GM18499 (cell line): ENCODE results near the gene SLC1A2.
"Not testable (repeated sequence)": the region's sequence is repeated elsewhere in the genome, so short reads cannot be mapped to it uniquely, and the experiment has no call there.

Experiments used
- ATAC-seq: cut with Tn5 transposase; IDR thresholded peaks from one replicate; pipeline ENCODE4 v1.9.1; 2021; ENCODE audit warnings: moderate number of reproducible peaks; ENCODE audit not compliant: insufficient read depth, unreplicated experiment

The SLC1A2 gene

GRCh38 chr11:35235498-35235897 is 183.9 kb downstream of the SLC1A2 start:
- ATAC-seq = no peak

GRCh38 chr11:35235157-35235468 is 184.2 kb downstream of the SLC1A2 start:
- ATAC-seq = no peak

DNA sequence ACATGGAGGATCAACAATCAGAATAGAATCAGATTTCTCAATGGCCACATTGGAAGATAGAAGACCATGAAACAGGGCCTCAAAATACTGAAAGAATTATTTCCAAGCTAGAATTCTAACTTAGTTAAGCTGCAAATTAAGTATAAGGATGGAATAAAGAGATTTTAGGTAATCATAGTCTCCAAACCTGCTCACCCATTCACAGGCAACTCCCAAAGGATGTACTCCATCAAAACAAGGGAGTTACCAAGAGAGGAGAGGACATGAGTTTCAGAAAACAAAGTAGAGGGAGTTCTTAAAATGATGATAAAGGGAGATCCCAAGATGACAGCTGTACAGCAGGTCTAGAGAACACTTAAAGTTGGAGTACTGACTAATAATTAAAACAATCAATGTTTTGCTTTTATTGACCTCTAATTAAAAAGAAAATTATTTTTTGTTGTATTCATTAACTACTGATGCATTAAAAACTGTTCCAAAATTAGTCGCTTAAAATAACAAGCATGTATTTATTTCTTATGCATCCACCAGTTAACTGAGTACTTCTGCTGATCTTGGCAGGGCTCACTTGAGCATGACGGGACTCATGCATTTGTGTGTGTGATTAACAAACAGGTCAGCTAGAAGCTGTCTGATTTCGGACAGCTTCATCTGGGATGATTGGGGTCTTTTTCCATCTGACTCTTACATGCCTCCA is 184.8 kb downstream of the SLC1A2 start:
- ATAC-seq = no peak

- no peak for ATAC-seq
Observed at GRCh38 chr11:35233518-35233917, 185.8 kb downstream of the SLC1A2 start.

DNA sequence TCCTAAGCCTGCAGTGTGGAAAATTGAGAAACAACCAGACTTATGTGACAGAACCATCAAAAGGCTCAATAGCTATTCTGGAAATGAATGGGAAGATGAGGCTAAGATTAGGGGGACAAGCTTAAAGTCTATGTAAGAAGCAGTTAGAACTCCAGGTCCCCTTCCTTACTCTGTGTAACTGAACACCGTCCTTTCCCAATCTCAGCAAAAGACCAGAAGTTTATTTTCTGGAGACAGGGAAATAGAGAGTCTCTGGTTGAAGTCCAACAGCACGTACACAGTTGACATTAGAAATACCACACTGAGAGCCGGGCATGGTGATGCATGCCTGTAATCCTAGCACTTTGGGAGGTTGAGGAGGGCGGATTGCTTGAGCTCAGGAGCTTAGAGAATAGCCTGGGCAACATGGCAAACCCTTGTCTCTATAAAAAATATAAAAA is 186.4 kb downstream of the SLC1A2 start:
- no peak for ATAC-seq

GRCh38 chr11:35231076-35231860 is 188.1 kb downstream of the SLC1A2 start:
- ATAC-seq = no peak

GRCh38 chr11:35230388-35230787 is 189.0 kb downstream of the SLC1A2 start:
- ATAC-seq = no peak

DNA sequence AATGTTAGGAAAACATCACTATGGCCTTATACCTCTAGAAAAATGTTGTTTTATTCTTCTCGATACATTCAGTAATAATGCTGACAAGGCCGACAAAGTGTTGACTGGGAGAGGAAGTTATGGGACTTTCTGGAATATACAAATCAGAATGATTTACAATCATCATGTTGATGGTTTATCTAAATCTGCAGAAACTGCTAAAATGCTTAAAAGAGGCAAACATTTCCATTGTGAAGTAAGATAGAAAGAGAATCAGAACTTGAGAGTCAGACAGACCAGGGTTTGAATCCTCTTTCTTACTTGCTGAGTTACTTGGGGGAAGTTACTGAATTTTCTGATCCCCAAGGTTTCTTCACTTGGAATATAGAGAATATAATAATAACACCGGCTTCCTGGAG is 191.0 kb downstream of the SLC1A2 start:
- no peak for ATAC-seq

DNA sequence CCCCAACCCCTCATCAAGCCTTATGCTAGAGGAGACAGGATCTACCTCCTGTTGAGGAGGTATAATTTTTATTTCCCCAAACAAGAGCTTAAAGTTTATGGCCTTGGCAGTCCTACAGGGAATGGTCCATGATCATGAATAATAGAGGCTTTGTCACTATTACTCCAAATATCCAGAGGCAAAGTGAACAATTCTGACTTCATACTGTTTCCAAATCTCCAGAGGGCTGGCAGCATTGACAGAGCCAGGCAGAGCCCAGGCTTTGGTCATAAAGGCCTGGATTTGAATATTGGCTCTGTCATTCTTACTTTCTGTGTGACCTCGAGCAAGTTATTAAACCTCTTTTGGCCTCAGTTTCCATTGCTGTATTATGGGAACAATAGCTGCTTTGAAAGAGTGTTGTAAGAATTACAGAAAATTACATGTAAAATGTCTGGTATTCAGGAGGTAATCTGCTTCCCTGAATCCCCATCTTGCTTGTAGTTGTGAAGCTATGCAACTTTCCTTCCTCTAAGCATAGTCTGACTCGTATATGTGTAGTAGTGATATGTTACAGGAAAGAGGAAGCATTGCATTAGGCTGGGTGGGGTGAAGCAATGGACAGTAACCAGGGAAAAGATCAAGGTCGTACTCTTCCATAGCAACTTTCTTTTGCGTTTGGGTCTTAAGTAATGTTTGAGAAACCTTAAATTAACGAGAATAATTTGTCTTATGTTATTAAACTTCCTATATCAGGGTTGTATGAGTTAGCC is 191.6 kb downstream of the SLC1A2 start:
- no peak for ATAC-seq

- ATAC-seq = not testable (repeated sequence)
Observed at GRCh38 chr11:35226756-35227155, 192.6 kb downstream of the SLC1A2 start.

DNA sequence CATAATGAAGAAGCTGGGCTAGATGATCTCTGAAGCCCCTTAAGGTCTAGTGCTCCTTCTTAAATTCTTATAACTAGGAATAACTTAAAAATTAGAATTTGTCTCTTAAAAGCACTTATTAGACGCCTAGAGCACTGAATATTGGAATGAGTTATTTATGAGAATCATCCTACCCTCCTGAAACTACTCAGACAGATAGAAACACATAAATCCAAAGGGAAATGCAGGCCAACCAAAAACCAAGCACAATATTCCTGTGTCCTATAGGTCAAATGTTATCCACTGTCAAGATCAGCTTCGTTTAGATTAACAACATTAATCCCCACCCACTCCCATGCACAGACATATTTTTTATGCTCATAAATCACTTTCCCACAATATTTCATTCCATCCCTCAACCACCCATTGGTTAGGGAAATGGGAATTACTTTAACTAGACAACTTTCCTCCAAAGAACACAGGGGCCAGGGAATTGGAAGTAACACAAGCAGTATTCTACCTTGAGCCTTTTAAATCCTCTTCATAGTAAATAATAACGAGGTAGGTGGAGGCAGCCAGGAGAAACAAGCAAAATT is 193.3 kb downstream of the SLC1A2 start:
- ATAC-seq = no peak

GRCh38 chr11:35223991-35224390 is 195.4 kb downstream of the SLC1A2 start:
- ATAC-seq = no peak

GRCh38 chr11:35223371-35223796 is 196.0 kb downstream of the SLC1A2 start:
- no peak for ATAC-seq

DNA sequence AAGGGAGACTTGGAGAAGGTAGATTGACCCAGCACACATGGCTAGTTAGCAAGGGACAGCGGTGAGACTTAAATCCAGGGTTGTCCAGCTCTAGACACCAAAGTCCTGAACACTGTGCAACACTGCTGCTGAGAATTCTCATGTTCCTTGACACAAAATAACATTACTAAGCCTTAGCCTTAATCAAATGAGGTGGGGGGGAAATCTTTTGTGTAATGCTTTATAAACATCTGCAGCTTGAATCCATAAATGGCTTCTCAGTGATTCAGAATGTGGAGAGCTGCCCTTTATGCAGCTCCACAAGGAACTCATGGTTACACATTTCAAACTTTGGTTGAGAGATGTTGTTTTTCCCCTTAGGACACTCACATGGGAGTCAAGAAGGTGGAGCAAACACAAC is 200.4 kb downstream of the SLC1A2 start:
- no peak for ATAC-seq

DNA sequence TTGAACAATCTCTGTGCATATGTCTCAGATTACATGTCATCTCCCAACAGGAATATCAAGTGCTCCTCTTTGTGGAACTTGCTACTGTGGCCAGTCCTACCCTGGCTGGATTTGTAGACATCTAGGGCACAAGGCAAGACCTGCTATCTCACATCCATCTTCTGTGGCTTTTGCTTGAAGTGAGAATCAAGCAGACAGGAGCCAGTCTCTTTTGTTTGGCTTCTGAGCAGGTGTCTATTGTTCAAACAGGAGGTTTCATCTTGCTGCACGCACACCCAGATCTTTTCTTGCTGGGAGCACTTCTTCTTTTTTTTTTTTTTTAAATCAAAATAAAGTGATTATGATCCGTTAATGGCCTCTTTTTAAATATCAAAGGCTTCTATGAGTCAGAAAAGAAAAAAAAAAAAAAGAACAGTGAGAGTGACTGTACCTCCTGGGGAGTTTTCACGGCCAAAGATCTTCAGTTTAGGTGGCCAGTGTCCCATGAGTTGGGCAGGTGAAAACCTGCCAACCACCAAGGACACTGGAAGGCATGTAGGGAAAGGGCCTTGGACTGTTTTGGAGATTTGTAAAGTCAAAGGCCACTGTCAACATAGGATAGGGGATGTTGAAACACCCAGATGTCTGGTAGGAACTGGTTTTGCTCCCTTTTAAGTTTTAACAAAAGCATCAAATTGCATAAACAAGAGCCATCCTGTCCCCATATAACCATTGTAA is 202.2 kb downstream of the SLC1A2 start:
- no peak for ATAC-seq

DNA sequence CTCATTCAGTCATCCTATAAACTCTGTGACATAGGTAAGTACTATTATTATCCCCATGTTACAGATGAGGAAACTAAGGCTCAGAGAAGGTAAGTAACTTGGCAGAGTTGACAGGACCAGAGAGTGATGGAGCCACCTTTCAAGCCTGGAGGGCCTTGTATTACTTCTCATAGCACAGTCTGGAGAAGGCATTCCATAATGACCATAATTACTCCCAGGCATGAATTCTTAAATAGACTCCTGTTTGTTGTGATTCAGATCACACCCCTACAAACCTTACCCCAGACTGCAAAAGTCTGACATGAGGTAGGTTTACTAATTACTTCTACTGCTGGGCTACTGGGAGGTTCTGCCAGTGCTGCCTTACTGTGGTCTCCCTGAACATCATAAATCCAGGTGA is 203.4 kb downstream of the SLC1A2 start:
- ATAC-seq = no peak

GRCh38 chr11:35214792-35215193 is 204.6 kb downstream of the SLC1A2 start:
- ATAC-seq = no peak

DNA sequence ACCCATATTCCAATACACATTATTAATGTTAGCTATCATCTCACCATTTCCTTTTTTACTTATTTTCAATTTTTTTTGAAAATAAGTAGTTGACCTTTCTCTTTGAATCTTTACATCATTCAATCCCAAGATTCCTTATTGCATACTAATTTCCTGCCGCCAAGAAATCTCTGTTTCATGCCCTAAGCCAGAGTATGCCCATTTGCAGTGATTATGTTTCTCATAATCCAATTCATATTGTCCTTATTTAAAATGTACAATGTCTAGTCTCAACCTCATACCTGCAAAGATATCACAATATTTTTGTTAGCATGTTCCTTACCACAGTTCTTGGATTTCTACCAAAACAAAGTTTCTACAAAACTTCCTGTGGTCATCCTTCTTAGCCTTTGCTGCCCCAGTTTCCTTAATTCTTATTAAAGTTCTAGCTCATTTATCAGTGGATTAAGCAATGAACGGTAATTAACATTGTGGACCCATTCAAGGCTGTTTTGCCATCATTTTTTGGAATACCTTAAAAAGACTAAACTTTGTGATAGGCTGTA is 205.1 kb downstream of the SLC1A2 start:
- ATAC-seq = no peak

- ATAC-seq = no peak
Observed at GRCh38 chr11:35211952-35212351, 207.4 kb downstream of the SLC1A2 start.
